Lower leg skin (tissue), 4 donors: ENCODE results near the gene SERPINA4. TPM values are rescaled to one million over a fixed set of nuclear protein-coding genes. Genes with fewer than 3 reads are reported as not detected.
A peak's percentile ranks its signal among the peaks of the same experiment; 100 is the strongest.

Source experiments
- DNase-seq, 2 donors: peaks; one replicate each; pipeline ENCODE4 v3.0.0-alpha.2; 2019; ENCODE audit warnings: low spot score in 2 of 2
- H3K4me3 ChIP-seq: fragments of 200-600 bp; sonication (generic); 2 replicates; pipeline ENCODE4 v1.5.1; 2017; ENCODE audit warnings: mild to moderate bottlenecking, low read depth; ENCODE audit not compliant: poor library complexity, severe bottlenecking
- CTCF ChIP-seq, 3 donors: fragments of 450-650 bp; IDR thresholded peaks; one replicate each; pipeline ENCODE4 v1.5.1; 2016; ENCODE audit warnings: antibody characterized with exemption in 3 of 3, mild to moderate bottlenecking in 3 of 3, moderate library complexity in 2 of 3
- POLR2A ChIP-seq, 2 donors: fragments of 450-650 bp; IDR thresholded peaks; one replicate each; pipeline ENCODE4 v1.6.1; 2016 to 2017; ENCODE audit warnings: antibody characterized with exemption in 2 of 2, mild to moderate bottlenecking in 1 of 2, moderate library complexity in 1 of 2
- WGBS, 2 donors: methylation state at CpG; one replicate each; pipeline ENCODE4 v1.1.5; 2018; 5-methylcytosine and 5-hydroxymethylcytosine counted together
- intact Hi-C: fragments of 100-400 bp; cut with DNase I; formaldehyde crosslinking; loops from one replicate; pipeline ENCODE4 v1.15.0; 2023; ENCODE audit warnings: low total_unique reads
- total RNA-seq, 4 donors: library from RNA; depleted of rRNA; stranded (reverse); fragments of >200 nt; gene quantifications; one replicate each; pipeline ENCODE4 v1.1.0, GENCODE V29; 2016

The SERPINA4 gene
- total RNA-seq, 4 donors from 2014 or later, result not detected

- TF ChIP-seq CTCF (IDR thresholded peaks at IDR 0.05) (no peak), POLR2A (IDR thresholded peaks at IDR 0.05) (no peak)
- H3K4me3 ChIP-seq, result no peak overlapping the region
- peak in 1 of 2 donors; percentile 75 for DNase-seq
- 57 to 64% methylated on average over 9 of the region's 9 CpGs for WGBS, 2 donors
- intact Hi-C loops, result no loop called here
Observed at GRCh38 chr14:94612580-94613554, 51.6 kb downstream of the SERPINA4 start.

GRCh38 chr14:94613720-94614644 is 52.7 kb downstream of the SERPINA4 start:
- no peak overlapping the region for H3K4me3 ChIP-seq
- WGBS, 2 donors, result 85 to 88% methylated on average over 20 of the region's 20 CpGs
- DNase-seq, result peak in 1 of 2 donors; percentile 82
- TF ChIP-seq CTCF (IDR thresholded peaks at IDR 0.05), result no peak
- no peak for TF ChIP-seq POLR2A (IDR thresholded peaks at IDR 0.05)
- intact Hi-C loops, result no loop called here

GRCh38 chr14:94614802-94615201 is 53.6 kb downstream of the SERPINA4 start:
- 87 to 95% methylated on average over 7 of the region's 7 CpGs for WGBS, 2 donors
- DNase-seq, result peak in 1 of 2 donors; percentile 75
- intact Hi-C loops, result no loop called here
- no peak overlapping the region for H3K4me3 ChIP-seq
- TF ChIP-seq POLR2A (IDR thresholded peaks at IDR 0.05) (no peak), CTCF (IDR thresholded peaks at IDR 0.05) (no peak)

- TF ChIP-seq CTCF (IDR thresholded peaks at IDR 0.05) (no peak), POLR2A (IDR thresholded peaks at IDR 0.05) (no peak)
- intact Hi-C loops, result no loop called here
- peak in 1 of 2 donors; percentile 50 for DNase-seq
- 81 to 86% methylated on average over 3 of the region's 3 CpGs for WGBS, 2 donors
- no peak overlapping the region for H3K4me3 ChIP-seq
Observed at GRCh38 chr14:94615254-94615653, 54.0 kb downstream of the SERPINA4 start.

- peak in 1 of 2 donors; percentile 62 for DNase-seq
- TF ChIP-seq CTCF (IDR thresholded peaks at IDR 0.05) (no peak), POLR2A (IDR thresholded peaks at IDR 0.05) (no peak)
- WGBS, 2 donors, result 95 to 96% methylated on average over 8 of the region's 8 CpGs
- H3K4me3 ChIP-seq, result no peak overlapping the region
- intact Hi-C loops, result no loop called here
Observed at GRCh38 chr14:94615823-94616570, 54.8 kb downstream of the SERPINA4 start.
